H1 (cell line): ENCODE measurements around the gene OASL. TPM values are rescaled to one million over a fixed set of nuclear protein-coding genes. Genes with fewer than 3 reads are reported as not detected.

ENCODE experiments used
- CTCF ChIA-PET: fragments of 300-600 bp; sonication (Branson Sonifier 250); formaldehyde crosslinking; loops from one replicate; lab custom pipeline; 2021; ENCODE audit not compliant: partially characterized antibody; lab: Charles Lee
- POLR2A ChIA-PET: fragments of 300-600 bp; sonication (Branson Sonifier 250); formaldehyde crosslinking; loops from one replicate; lab custom pipeline; 2021; ENCODE audit warnings: inconsistent platforms; ENCODE audit not compliant: partially characterized antibody; lab: Charles Lee
- DNase-seq, 2 experiments: peaks; one replicate each; pipeline versions ENCODE4 v3.0.0 to v3.0.0-alpha.2; 2010 to 2022; ENCODE audit warnings: low spot score in 2 of 2, low read depth in 1 of 2, mixed read lengths in 1 of 2
- FAIRE-seq: peaks from 2 replicates; lab custom pipeline; 2011; peaks lifted over from hg19 to GRCh38; lab: Jason Lieb, UNC
- H2AFZ ChIP-seq: 2 replicates; pipeline ENCODE4 v1.8.1; 2012; ENCODE audit warnings: low read length, inconsistent platforms
- H2AK5ac ChIP-seq: 2 replicates; pipeline ENCODE4 v1.6.1; 2013; ENCODE audit warnings: low read depth, low read length
- H2BK120ac ChIP-seq: replicated peaks from 2 replicates; pipeline ENCODE3; 2013; ENCODE audit warnings: low read depth, low read length, inconsistent platforms
- H2BK12ac ChIP-seq: 2 replicates; pipeline ENCODE4 v1.6.1; 2013; ENCODE audit warnings: low read depth, low read length
- H2BK15ac ChIP-seq: 2 replicates; pipeline ENCODE4 v1.6.1; 2013; ENCODE audit warnings: low read length
- H2BK20ac ChIP-seq: 2 replicates; pipeline ENCODE4 v1.6.1; 2013; ENCODE audit warnings: low read length
- H2BK5ac ChIP-seq: 2 replicates; pipeline ENCODE4 v1.6.1; 2013; ENCODE audit warnings: low read depth, low read length
- H3K14ac ChIP-seq: 2 replicates; pipeline ENCODE4 v1.6.1; 2013; ENCODE audit warnings: inconsistent platforms; ENCODE audit not compliant: insufficient read length
- H3K18ac ChIP-seq: 2 replicates; pipeline ENCODE4 v1.6.1; 2013; ENCODE audit warnings: low read length; ENCODE audit errors: extremely low read depth
- H3K23ac ChIP-seq: 2 replicates; pipeline ENCODE4 v1.6.1; 2013; ENCODE audit warnings: inconsistent platforms; ENCODE audit not compliant: insufficient read length
- H3K23me2 ChIP-seq: 2 replicates; pipeline ENCODE4 v1.6.1; 2013; ENCODE audit warnings: low read depth, low read length
- H3K27ac ChIP-seq: 2 replicates; pipeline ENCODE4 v1.6.1; 2011; ENCODE audit warnings: low read depth, low read length, inconsistent platforms
- H3K27me3 ChIP-seq, 4 experiments: replicated peaks in 1 of 4; 1 replicate in 1 of 4; 2 replicates in 3 of 4; pipeline versions ENCODE4 v1.6.1 to v1.8.1; 2011 to 2013; ENCODE audit warnings: low read length in 3 of 4, mild to moderate bottlenecking in 3 of 4, inconsistent platforms in 2 of 4, mixed read lengths in 2 of 4, moderate library complexity in 1 of 4; ENCODE audit not compliant: control insufficient read depth in 3 of 4, insufficient read depth in 3 of 4; ENCODE audit errors: extremely low read depth in 1 of 4
- H3K36me3 ChIP-seq, 4 experiments: 2 replicates each; pipeline versions ENCODE4 v1.6.1 to v1.8.1; 2011 to 2013; ENCODE audit warnings: mild to moderate bottlenecking in 4 of 4, low read length in 3 of 4, moderate library complexity in 2 of 4, control low read depth in 1 of 4, inconsistent platforms in 1 of 4; ENCODE audit not compliant: insufficient read depth in 4 of 4, control insufficient read depth in 2 of 4
- H3K4ac ChIP-seq: replicated peaks from 2 replicates; pipeline ENCODE3; 2013; ENCODE audit warnings: low read length, low read depth, mixed read lengths, inconsistent platforms; ENCODE audit not compliant: insufficient read length
- H3K4me1 ChIP-seq, 4 experiments: replicated peaks in 1 of 4; 1 replicate in 1 of 4; 2 replicates in 3 of 4; pipeline versions ENCODE4 v1.6.1 to v1.8.1; 2011 to 2013; ENCODE audit warnings: low read length in 3 of 4, inconsistent platforms in 2 of 4, mixed read lengths in 1 of 4; ENCODE audit not compliant: insufficient read depth in 4 of 4, control insufficient read depth in 3 of 4
- H3K4me2 ChIP-seq, 2 experiments: 2 replicates each; pipeline versions ENCODE4 v1.6.1 to v1.8.1; 2011 to 2013; ENCODE audit warnings: low read depth in 2 of 2, low read length in 2 of 2, control low read depth in 1 of 2, inconsistent platforms in 1 of 2, mild to moderate bottlenecking in 1 of 2; ENCODE audit not compliant: insufficient read depth in 1 of 2
- H3K4me3 ChIP-seq, 4 experiments: fragments of 200-600, 300-600 bp in 1 of 4; sonication (generic), shearing (Covaris generic), sonication (Bioruptor Twin) in 1 of 4; 2 replicates each; pipeline versions ENCODE4 v1.5.1 to v1.8.1; 2011 to 2016; ENCODE audit warnings: low read length in 4 of 4, low read depth in 3 of 4, control low read depth in 2 of 4, inconsistent platforms in 2 of 4, mild to moderate bottlenecking in 2 of 4, mixed read lengths in 1 of 4, moderate library complexity in 1 of 4; ENCODE audit not compliant: insufficient read depth in 2 of 4; ENCODE audit errors: extremely low read depth in 1 of 4
- H3K56ac ChIP-seq: replicated peaks from 2 replicates; pipeline ENCODE3; 2013; ENCODE audit warnings: low read depth, mild to moderate bottlenecking, mixed read lengths, low read length, inconsistent platforms; ENCODE audit not compliant: insufficient read length
- H3K79me1 ChIP-seq: 2 replicates; pipeline ENCODE4 v1.6.1; 2013; ENCODE audit warnings: low read depth, low read length, control low read depth
- H3K79me2 ChIP-seq, 2 experiments: 2 replicates each; pipeline versions ENCODE4 v1.6.1 to v1.8.1; 2012 to 2013; ENCODE audit warnings: low read length in 2 of 2, mild to moderate bottlenecking in 2 of 2, inconsistent platforms in 1 of 2; ENCODE audit not compliant: insufficient read depth in 2 of 2, control insufficient read depth in 1 of 2
- H3K9ac ChIP-seq, 4 experiments: replicated peaks in 1 of 4; 1 replicate in 1 of 4; 2 replicates in 3 of 4; pipeline versions ENCODE4 v1.6.1 to v1.8.1; 2011 to 2013; ENCODE audit warnings: low read depth in 3 of 4, low read length in 3 of 4, control low read depth in 2 of 4, mild to moderate bottlenecking in 2 of 4, moderate library complexity in 2 of 4, inconsistent platforms in 1 of 4; ENCODE audit errors: extremely low read depth in 1 of 4
- H3K9me3 ChIP-seq, 2 experiments: 2 replicates each; pipeline versions ENCODE4 v1.6.1 to v1.8.1; 2012 to 2013; ENCODE audit warnings: mild to moderate bottlenecking in 2 of 2, moderate library complexity in 2 of 2, control low read depth in 1 of 2, inconsistent platforms in 1 of 2, low read depth in 1 of 2, low read length in 1 of 2, mixed read lengths in 1 of 2; ENCODE audit not compliant: insufficient read depth in 2 of 2
- H4K20me1 ChIP-seq, 2 experiments: replicated peaks in 1 of 2; 2 replicates each; pipeline versions ENCODE3 to v1.8.1; 2011 to 2013; ENCODE audit warnings: inconsistent platforms in 2 of 2, low read length in 2 of 2, mild to moderate bottlenecking in 1 of 2; ENCODE audit not compliant: insufficient read depth in 2 of 2, control insufficient read depth in 1 of 2
- H4K5ac ChIP-seq: 2 replicates; pipeline ENCODE4 v1.6.1; 2013; ENCODE audit warnings: low read length, low read depth, mixed read lengths, inconsistent platforms; ENCODE audit not compliant: insufficient read length
- H4K8ac ChIP-seq: 2 replicates; pipeline ENCODE4 v1.8.0; 2013; ENCODE audit warnings: mild to moderate bottlenecking, moderate library complexity, low read length, inconsistent platforms; ENCODE audit not compliant: insufficient read depth; ENCODE audit errors: extremely low read depth
- H4K91ac ChIP-seq: replicated peaks from 2 replicates; pipeline ENCODE3; 2013; ENCODE audit warnings: low read length, mixed read lengths, inconsistent platforms; ENCODE audit not compliant: insufficient read length
- CEBPB ChIP-seq: IDR thresholded peaks from 2 replicates; pipeline ENCODE4 v1.6.1; 2012; ENCODE audit warnings: low read depth, low read length
- WGBS, 2 experiments: shearing (Covaris generic) in 1 of 2; methylation state at CpG; one replicate each; pipeline versions ENCODE4 v1.1.6 to v1.1.7; 2013 to 2015; ENCODE audit warnings: low lambda C conversion rate in 2 of 2, mixed read lengths in 2 of 2, inconsistent platforms in 1 of 2, low coverage in 1 of 2, missing lambda C conversion rate in 1 of 2; ENCODE audit not compliant: insufficient replicate concordance in 2 of 2, insufficient coverage in 1 of 2, insufficient read length in 1 of 2; ENCODE audit errors: extremely low coverage in 1 of 2, missing lambda C conversion rate in 1 of 2; 5-methylcytosine and 5-hydroxymethylcytosine counted together
- polyA plus RNA-seq, 7 experiments: library from polyadenylated mRNA; depleted of rRNA in 3 of 7; stranded (reverse) in 5 of 7; unstranded in 2 of 7; fragments of >200 nt in 5 of 7; fragments of 200-250 nt in 2 of 7; gene quantifications; 1 replicate in 5 of 7; 2 replicates in 1 of 7; 4 replicates in 1 of 7; pipeline versions ENCODE4 v1.2.1 to v1.2.3, GENCODE V29; 2011 to 2013; ENCODE audit warnings: missing spikeins in 2 of 7, mixed read lengths in 2 of 7
- total RNA-seq: library from RNA; stranded (reverse); fragmentation: NEBNext Ultra II Directional; extraction: Animal tissue kit (Norgen Biotek cat#: 25700); gene quantifications from 2 replicates; pipeline ENCODE4 v1.2.1, GENCODE V29; 2021

Gene OASL
- total and polyA plus RNA-seq, 2 of the 8 experiments (the other 6 are each of a cell fraction or from before 2014, with no cell fraction given) = not detected

DNA sequence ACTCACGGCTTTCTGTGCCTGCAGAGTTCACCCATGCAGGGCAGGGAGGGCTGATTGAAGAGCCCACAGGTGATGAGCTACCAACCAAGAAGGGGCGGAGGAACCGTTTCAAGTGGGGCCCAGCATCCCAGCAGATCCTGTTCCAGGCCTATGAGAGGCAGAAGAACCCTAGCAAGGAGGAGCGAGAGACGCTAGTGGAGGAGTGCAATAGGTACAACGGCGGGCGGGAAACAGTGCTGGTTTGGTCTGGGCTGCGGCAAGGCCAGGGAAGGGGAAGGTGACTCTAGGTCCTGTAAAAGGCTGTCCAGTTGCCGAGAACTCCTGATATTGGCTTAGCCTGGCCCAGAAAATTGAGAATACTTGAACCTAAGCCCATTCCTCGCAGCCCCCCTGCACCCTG is 45.5 kb downstream of the OASL start:
- Histone ChIP-seq H3K36me3 (no peaks in the 10 kb centered on the region), H3K4ac (no peak overlapping the region), H2BK20ac (no peak overlapping the region), H4K91ac (no peak overlapping the region), H2AFZ (no peak overlapping the region), H2AK5ac (no peak overlapping the region), H3K4me3 (no peak overlapping the region), H4K5ac (no peak overlapping the region), H4K20me1 (peaks cover 0 to 2% of the 10 kb centered on the region in 2 experiments), H3K27ac (no peak overlapping the region), H3K56ac (no peak overlapping the region), H3K27me3 (no peaks in the 10 kb centered on the region), H3K79me1 (no peaks in the 10 kb centered on the region), H2BK15ac (no peak overlapping the region), H4K8ac (peak overlapping the region; percentile 64; the same call in 1 of the 2 replicates), H2BK12ac (no peak overlapping the region), H3K4me2 (no peak overlapping the region), H3K4me1 (no peaks in the 10 kb centered on the region), H3K23me2 (peaks cover 14% of the 10 kb centered on the region; the same call in 1 of the 2 replicates), H2BK5ac (no peak overlapping the region), H3K14ac (no peak overlapping the region), H3K9me3 (no peaks in the 10 kb centered on the region), H3K9ac (no peak overlapping the region), H3K79me2 (no peaks in the 10 kb centered on the region), H3K18ac (no peak overlapping the region), H3K23ac (no peak overlapping the region), H2BK120ac (no peak overlapping the region)
- TF ChIP-seq CEBPB = no peak
- CTCF ChIA-PET = interaction anchor here (0.6 to 3.8 kb wide), 4 partner anchors 9 to 463 kb away, joined by 3 to 40 read pairs (median 4); no protein-coding TSS in a partner anchor
- FAIRE-seq = no peak
- POLR2A ChIA-PET = no interaction called here
- 88% methylated on average over 11 of the region's 11 CpGs; no CpG with 5 or more reads in 1 of the 2 experiments for WGBS, 2 experiments
- DNase-seq = no peak
